Endothelial cell of umbilical vein (primary cell): Measurements from ENCODE around the gene TSPAN18. TPM values are rescaled to one million over a fixed set of nuclear protein-coding genes. Genes with fewer than 3 reads are reported as not detected.

ENCODE experiments used
- BruUV-seq: library from RNA; stranded (reverse); fragments of 400-500 nt; replicated peaks from 2 replicates; lab custom pipeline; 2021; lab: Mats Ljungman, UMichigan
- CTCF ChIA-PET: fragments of 300-600, 350-600 bp; sonication (Branson Sonifier 250); formaldehyde crosslinking; loops from one replicate; lab custom pipeline; 2021; ENCODE audit warnings: antibody characterized with exemption, inconsistent platforms; lab: Charles Lee
- POLR2A ChIA-PET: fragments of 300-600, 350-600 bp; sonication (Branson Sonifier 250); formaldehyde crosslinking; loops from one replicate; lab custom pipeline; 2021; ENCODE audit warnings: antibody characterized with exemption, inconsistent platforms; lab: Charles Lee
- DNase-seq: peaks from one replicate; pipeline ENCODE4 v3.0.0-alpha.2; 2011; ENCODE audit warnings: low read depth, low spot score
- FAIRE-seq: peaks from 2 replicates; lab custom pipeline; 2011; peaks lifted over from hg19 to GRCh38; lab: Jason Lieb, UNC
- H2AFZ ChIP-seq: 2 replicates; pipeline ENCODE4 v1.6.0; 2012; ENCODE audit warnings: low read depth, low read length, control low read depth, inconsistent platforms
- H3K27ac ChIP-seq: 2 replicates; pipeline ENCODE4 v1.5.1; 2011; ENCODE audit warnings: low read depth, mild to moderate bottlenecking, control low read depth, low read length, moderate library complexity; ENCODE audit not compliant: insufficient read depth
- H3K27me3 ChIP-seq, 2 experiments: 2 replicates each; pipeline versions ENCODE4 v1.6.0 to v1.6.1; 2011; ENCODE audit warnings: low read length in 2 of 2, mixed read lengths in 1 of 2; ENCODE audit not compliant: control insufficient read depth in 2 of 2, insufficient read depth in 2 of 2
- H3K36me3 ChIP-seq, 2 experiments: 2 replicates in 1 of 2; 3 replicates in 1 of 2; pipeline ENCODE4 v1.5.1; 2011; ENCODE audit warnings: low read length in 2 of 2, mild to moderate bottlenecking in 1 of 2, moderate library complexity in 1 of 2; ENCODE audit not compliant: control insufficient read depth in 2 of 2, insufficient read depth in 2 of 2; ENCODE audit errors: extremely low read depth in 1 of 2
- H3K4me1 ChIP-seq: 3 replicates; pipeline ENCODE4 v1.5.1; 2011; ENCODE audit warnings: mild to moderate bottlenecking, low read length; ENCODE audit not compliant: control insufficient read depth, insufficient read depth; ENCODE audit errors: extremely low read depth
- H3K4me2 ChIP-seq: 2 replicates; pipeline ENCODE4 v1.6.1; 2011; ENCODE audit warnings: low read length, control low read depth, mixed read lengths; ENCODE audit not compliant: insufficient read depth
- H3K4me3 ChIP-seq, 3 experiments: fragments of 200-600 bp in 1 of 3; sonication (generic), shearing (Covaris generic) in 1 of 3; replicated peaks in 1 of 3; 2 replicates each; pipeline ENCODE4 v1.5.1; 2011 to 2016; ENCODE audit warnings: control low read depth in 3 of 3, low read length in 3 of 3, mild to moderate bottlenecking in 2 of 3, inconsistent platforms in 1 of 3, low read depth in 1 of 3, moderate library complexity in 1 of 3; ENCODE audit not compliant: insufficient read depth in 1 of 3
- H3K79me2 ChIP-seq: 2 replicates; pipeline ENCODE4 v1.6.0; 2012; ENCODE audit warnings: low read length, inconsistent platforms; ENCODE audit not compliant: control insufficient read depth, insufficient read depth
- H3K9ac ChIP-seq: replicated peaks from 2 replicates; pipeline ENCODE3; 2011; ENCODE audit warnings: low read length, control low read depth; ENCODE audit not compliant: insufficient read depth; ENCODE audit errors: extremely low read depth
- H3K9me1 ChIP-seq: replicated peaks from 3 replicates; pipeline ENCODE4 v1.6.0; 2011; ENCODE audit warnings: mild to moderate bottlenecking, low read length; ENCODE audit not compliant: control insufficient read depth, insufficient read depth; ENCODE audit errors: extremely low read depth
- H3K9me3 ChIP-seq: replicated peaks from 2 replicates; pipeline ENCODE4 v1.5.1; 2012; ENCODE audit warnings: low read length, inconsistent platforms; ENCODE audit not compliant: control insufficient read depth, insufficient read depth
- H4K20me1 ChIP-seq: replicated peaks from 2 replicates; pipeline ENCODE3; 2011; ENCODE audit warnings: mild to moderate bottlenecking, low read length; ENCODE audit not compliant: control insufficient read depth, insufficient read depth; ENCODE audit errors: extremely low read depth
- EZH2 ChIP-seq: IDR thresholded peaks from 2 replicates; pipeline ENCODE4 v1.6.1; 2012; ENCODE audit warnings: borderline replicate concordance, low read depth, mild to moderate bottlenecking, moderate library complexity, low read length, inconsistent platforms; ENCODE audit not compliant: severe bottlenecking
- FOS ChIP-seq: IDR thresholded peaks from 2 replicates; pipeline ENCODE4 v1.6.1; 2011; ENCODE audit warnings: mild to moderate bottlenecking, low read length, moderate library complexity, borderline replicate concordance; ENCODE audit not compliant: insufficient read depth
- GATA2 ChIP-seq: IDR thresholded peaks from 2 replicates; pipeline ENCODE4 v1.7.0; 2011; ENCODE audit warnings: low read depth, mild to moderate bottlenecking, moderate library complexity, mixed read lengths, low read length; ENCODE audit not compliant: insufficient read length, insufficient read depth
- JUN ChIP-seq: IDR thresholded peaks from 2 replicates; pipeline ENCODE4 v1.6.1; 2011; ENCODE audit warnings: borderline replicate concordance, low read depth; ENCODE audit not compliant: insufficient read length, insufficient read depth
- MYC ChIP-seq: IDR thresholded peaks from one replicate; pipeline ENCODE4 v1.6.1; 2011; ENCODE audit warnings: mild to moderate bottlenecking, low read depth, low read length
- POLR2A ChIP-seq: IDR thresholded peaks from 2 replicates; pipeline ENCODE4 v1.6.1; 2012; ENCODE audit warnings: low read depth, mild to moderate bottlenecking, control low read depth, low read length
- POLR2AphosphoS5 ChIP-seq: IDR thresholded peaks from 2 replicates; pipeline ENCODE4 v1.6.1; 2012; ENCODE audit warnings: low read depth, mild to moderate bottlenecking, control low read depth, low read length, moderate library complexity; ENCODE audit not compliant: insufficient read depth
- dilution Hi-C: fragments of 300-500 bp; cut with MboI; formaldehyde crosslinking; loops from one replicate; pipeline ENCODE4 v1.15.0; 2019; ENCODE audit warnings: low sequenced_read_pairs; ENCODE audit not compliant: extremely low pct_ligation_motif_present
- intact Hi-C: fragments of 100-400 bp; cut with micrococcal nuclease; formaldehyde crosslinking; loops from one replicate; pipeline ENCODE4 v1.10.0; 2022
- polyA plus RNA-seq, 4 experiments: library from polyadenylated mRNA; depleted of rRNA in 3 of 4; stranded (reverse) in 3 of 4; unstranded in 1 of 4; fragments of >200 nt; gene quantifications; 2 replicates each; pipeline versions ENCODE4 v1.2.1 to v1.2.3, GENCODE V29; 2011 to 2012; ENCODE audit warnings: missing spikeins in 1 of 4
- total RNA-seq: library from RNA; stranded (reverse); gene quantifications from 2 replicates; pipeline ENCODE4 v1.2.3, GENCODE V29; 2021
- TF ChIP-seq, protein P1 (sequence below), 2 donors: IDR thresholded peaks; 1 replicate in 1 of 2; 2 replicates in 1 of 2; pipeline ENCODE4 v1.5.1; 2011; ENCODE audit warnings: low read length in 2 of 2, mild to moderate bottlenecking in 2 of 2, moderate library complexity in 2 of 2, control low read depth in 1 of 2, inconsistent platforms in 1 of 2, low read depth in 1 of 2; ENCODE audit not compliant: insufficient read depth in 1 of 2; ENCODE audit errors: extremely low read depth in 1 of 2
- TF ChIP-seq, protein P2 (sequence below): IDR thresholded peaks from 2 replicates; pipeline ENCODE4 v1.6.1; 2011; ENCODE audit not compliant: insufficient read depth, insufficient read length

Gene TSPAN18
- total and polyA plus RNA-seq, 2 donors (not counting 3 experiments of a cell fraction or from before 2014, with no cell fraction given) = 32.2 to 118 TPM

- Histone ChIP-seq H3K27ac (no peak overlapping the region), H3K9ac (no peak overlapping the region), H3K4me2 (no peak overlapping the region), H4K20me1 (no peaks in the 10 kb centered on the region), H3K4me1 (peaks cover 8% of the 10 kb centered on the region), H3K27me3 (no peaks in the 10 kb centered on the region), H3K9me1 (no peaks in the 10 kb centered on the region), H2AFZ (no peak overlapping the region), H3K4me3 (no peak overlapping the region), H3K36me3 (peaks cover 0 to 6% of the 10 kb centered on the region in 2 experiments), H3K9me3 (no peaks in the 10 kb centered on the region), H3K79me2 (no peaks in the 10 kb centered on the region)
- ChIA-PET CTCF (interaction anchor here (2.9 kb wide), 1 partner anchor 267 kb away, joined by 13 read pairs; no protein-coding TSS in a partner anchor), POLR2A (no interaction called here)
- no peak for DNase-seq
- no peak for FAIRE-seq
- TF ChIP-seq GATA2 = no peak
- no peak for TF ChIP-seq FOS
- TF ChIP-seq, protein P1, sequence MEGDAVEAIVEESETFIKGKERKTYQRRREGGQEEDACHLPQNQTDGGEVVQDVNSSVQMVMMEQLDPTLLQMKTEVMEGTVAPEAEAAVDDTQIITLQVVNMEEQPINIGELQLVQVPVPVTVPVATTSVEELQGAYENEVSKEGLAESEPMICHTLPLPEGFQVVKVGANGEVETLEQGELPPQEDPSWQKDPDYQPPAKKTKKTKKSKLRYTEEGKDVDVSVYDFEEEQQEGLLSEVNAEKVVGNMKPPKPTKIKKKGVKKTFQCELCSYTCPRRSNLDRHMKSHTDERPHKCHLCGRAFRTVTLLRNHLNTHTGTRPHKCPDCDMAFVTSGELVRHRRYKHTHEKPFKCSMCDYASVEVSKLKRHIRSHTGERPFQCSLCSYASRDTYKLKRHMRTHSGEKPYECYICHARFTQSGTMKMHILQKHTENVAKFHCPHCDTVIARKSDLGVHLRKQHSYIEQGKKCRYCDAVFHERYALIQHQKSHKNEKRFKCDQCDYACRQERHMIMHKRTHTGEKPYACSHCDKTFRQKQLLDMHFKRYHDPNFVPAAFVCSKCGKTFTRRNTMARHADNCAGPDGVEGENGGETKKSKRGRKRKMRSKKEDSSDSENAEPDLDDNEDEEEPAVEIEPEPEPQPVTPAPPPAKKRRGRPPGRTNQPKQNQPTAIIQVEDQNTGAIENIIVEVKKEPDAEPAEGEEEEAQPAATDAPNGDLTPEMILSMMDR (IDR thresholded peaks at IDR 0.05; ENCODE audit: extremely low read depth in 1 of 2, insufficient read depth in 1 of 2, low read depth in 1 of 2, low read length in 2 of 2) = no peak
- TF ChIP-seq POLR2A = no peak
- no peak for TF ChIP-seq EZH2
- no peak for TF ChIP-seq JUN
- no peak for TF ChIP-seq POLR2AphosphoS5
- TF ChIP-seq MYC = no peak
- TF ChIP-seq, protein P2, sequence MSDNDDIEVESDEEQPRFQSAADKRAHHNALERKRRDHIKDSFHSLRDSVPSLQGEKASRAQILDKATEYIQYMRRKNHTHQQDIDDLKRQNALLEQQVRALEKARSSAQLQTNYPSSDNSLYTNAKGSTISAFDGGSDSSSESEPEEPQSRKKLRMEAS = no peak
- dilution Hi-C loops (no loop called here), intact Hi-C loops (no loop called here)
- no TSS peak for BruUV-seq
These were observed 157.3 kb downstream of the TSPAN18 start for GRCh38 chr11:44884056-44884455.
